Esophagus muscularis mucosa (tissue), 4 donors: ENCODE results near the gene NAGPA.

Experiments
- EP300 ChIP-seq: sonication (generic); formaldehyde crosslinking; IDR thresholded peaks from one replicate; pipeline ENCODE4 v1.6.1; 2017; ENCODE audit warnings: antibody characterized with exemption
- POLR2A ChIP-seq: fragments of 450-650 bp; IDR thresholded peaks from one replicate; pipeline ENCODE4 v1.6.1; 2017; ENCODE audit warnings: antibody characterized with exemption, moderate library complexity, mild to moderate bottlenecking, low read depth
- POLR2AphosphoS5 ChIP-seq, 2 donors: sonication (generic); formaldehyde crosslinking; IDR thresholded peaks; one replicate each; pipeline ENCODE4 v1.6.1; 2017; ENCODE audit warnings: antibody characterized with exemption in 2 of 2
- TF ChIP-seq, protein P1 (sequence below), 3 experiments: fragments of 200-600 bp in 2 of 3; fragments of 450-650 bp in 1 of 3; sonication (generic) in 2 of 3; IDR thresholded peaks; one replicate each; pipeline ENCODE4 v1.5.1; 2017 to 2019; ENCODE audit warnings: antibody characterized with exemption in 3 of 3, mild to moderate bottlenecking in 2 of 3, moderate library complexity in 1 of 3

DNA sequence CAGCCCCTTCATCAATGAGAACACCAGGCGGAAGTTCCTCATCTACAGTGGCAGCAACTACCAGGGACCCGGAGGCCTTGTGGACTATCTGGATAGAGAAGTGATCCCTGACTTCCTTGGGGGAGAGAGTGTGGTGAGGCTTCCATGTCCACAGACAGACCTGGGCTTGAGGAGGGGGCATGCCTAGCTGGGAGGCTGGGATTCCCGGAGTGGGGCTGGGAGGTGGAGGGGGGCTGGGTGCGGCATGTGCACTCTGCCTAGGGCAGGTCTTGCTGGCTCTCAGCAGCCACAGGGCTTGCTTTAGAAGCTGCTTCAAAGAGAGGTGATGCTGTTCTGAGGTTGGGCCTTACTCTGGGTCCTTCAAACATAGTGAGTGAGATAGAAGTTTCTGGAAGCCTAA lies 27.8 kb downstream of the NAGPA start:
- TF ChIP-seq, protein P1, sequence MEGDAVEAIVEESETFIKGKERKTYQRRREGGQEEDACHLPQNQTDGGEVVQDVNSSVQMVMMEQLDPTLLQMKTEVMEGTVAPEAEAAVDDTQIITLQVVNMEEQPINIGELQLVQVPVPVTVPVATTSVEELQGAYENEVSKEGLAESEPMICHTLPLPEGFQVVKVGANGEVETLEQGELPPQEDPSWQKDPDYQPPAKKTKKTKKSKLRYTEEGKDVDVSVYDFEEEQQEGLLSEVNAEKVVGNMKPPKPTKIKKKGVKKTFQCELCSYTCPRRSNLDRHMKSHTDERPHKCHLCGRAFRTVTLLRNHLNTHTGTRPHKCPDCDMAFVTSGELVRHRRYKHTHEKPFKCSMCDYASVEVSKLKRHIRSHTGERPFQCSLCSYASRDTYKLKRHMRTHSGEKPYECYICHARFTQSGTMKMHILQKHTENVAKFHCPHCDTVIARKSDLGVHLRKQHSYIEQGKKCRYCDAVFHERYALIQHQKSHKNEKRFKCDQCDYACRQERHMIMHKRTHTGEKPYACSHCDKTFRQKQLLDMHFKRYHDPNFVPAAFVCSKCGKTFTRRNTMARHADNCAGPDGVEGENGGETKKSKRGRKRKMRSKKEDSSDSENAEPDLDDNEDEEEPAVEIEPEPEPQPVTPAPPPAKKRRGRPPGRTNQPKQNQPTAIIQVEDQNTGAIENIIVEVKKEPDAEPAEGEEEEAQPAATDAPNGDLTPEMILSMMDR (IDR thresholded peaks at IDR 0.05) = no peak
- TF ChIP-seq POLR2A (no peak), POLR2AphosphoS5 (IDR thresholded peaks at IDR 0.05) (no peak), EP300 (no peak)
